Right atrium auricular region (tissue), 2 donors: ENCODE measurements around the gene KCNAB1. TPM values are rescaled to one million over a fixed set of nuclear protein-coding genes. Genes with fewer than 3 reads are reported as not detected.

Source experiments
- DNase-seq: peaks from one replicate; pipeline ENCODE4 v3.0.0-alpha.2; 2019; ENCODE audit warnings: low spot score
- H3K27ac ChIP-seq, 2 donors: fragments of 200-600 bp; sonication (generic); 1 replicate in 1 of 2; 2 replicates in 1 of 2; pipeline ENCODE4 v1.5.1; 2016 to 2019
- H3K27me3 ChIP-seq, 2 donors: fragments of 200-600 bp; sonication (generic); one replicate each; pipeline versions ENCODE4 v1.5.1 to v1.6.0; 2017 to 2019
- H3K36me3 ChIP-seq: fragments of 200-600 bp; sonication (generic); one replicate; pipeline ENCODE4 v1.5.1; 2016
- H3K4me1 ChIP-seq, 2 donors: fragments of 200-600 bp; sonication (generic); one replicate each; pipeline versions ENCODE4 v1.5.1 to v1.6.0; 2017 to 2019
- H3K4me3 ChIP-seq, 2 donors: fragments of 200-600 bp; sonication (generic); 1 replicate in 1 of 2; 2 replicates in 1 of 2; pipeline ENCODE4 v1.5.1; 2017 to 2019; ENCODE audit warnings: mild to moderate bottlenecking in 1 of 2, moderate library complexity in 1 of 2
- H3K9me3 ChIP-seq, 2 donors: fragments of 200-600 bp; sonication (generic); one replicate each; pipeline ENCODE4 v1.5.1; 2019
- total RNA-seq, 2 donors: library from RNA; depleted of rRNA; stranded (reverse); fragments of >200 nt; gene quantifications; one replicate each; pipeline ENCODE4 v1.1.0, GENCODE V29; 2016
- TF ChIP-seq, protein P1 (sequence below), 2 donors: fragments of 200-600 bp; sonication (generic); IDR thresholded peaks; one replicate each; pipeline ENCODE4 v1.5.1; 2019; ENCODE audit warnings: antibody characterized with exemption in 2 of 2

KCNAB1 gene
- total RNA-seq, 2 donors from 2014 or later, result 2.0 to 3.2 TPM

DNA sequence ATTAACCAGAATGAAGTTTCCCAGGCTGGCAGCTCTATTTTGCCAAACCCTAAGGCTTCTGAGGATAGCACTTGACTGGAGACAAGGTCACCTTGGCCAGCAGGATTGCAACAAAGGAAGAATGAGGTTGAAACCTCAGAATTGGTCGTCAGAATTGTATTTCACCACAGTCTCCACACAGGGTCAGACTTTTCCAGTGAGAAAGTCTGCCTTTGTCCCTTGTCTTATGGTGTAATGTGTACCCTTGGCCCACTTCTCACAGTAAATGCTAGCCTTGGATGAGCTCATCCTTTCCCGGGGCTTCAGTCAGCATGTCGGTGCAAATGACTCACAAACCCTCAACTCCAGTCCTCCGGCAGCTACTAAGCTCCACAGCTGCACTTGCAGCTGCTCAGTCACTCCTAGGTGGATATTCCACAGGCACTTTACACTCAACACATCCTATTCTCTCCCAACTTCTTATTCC is 414.8 kb downstream of the KCNAB1 start:
- TF ChIP-seq, protein P1, sequence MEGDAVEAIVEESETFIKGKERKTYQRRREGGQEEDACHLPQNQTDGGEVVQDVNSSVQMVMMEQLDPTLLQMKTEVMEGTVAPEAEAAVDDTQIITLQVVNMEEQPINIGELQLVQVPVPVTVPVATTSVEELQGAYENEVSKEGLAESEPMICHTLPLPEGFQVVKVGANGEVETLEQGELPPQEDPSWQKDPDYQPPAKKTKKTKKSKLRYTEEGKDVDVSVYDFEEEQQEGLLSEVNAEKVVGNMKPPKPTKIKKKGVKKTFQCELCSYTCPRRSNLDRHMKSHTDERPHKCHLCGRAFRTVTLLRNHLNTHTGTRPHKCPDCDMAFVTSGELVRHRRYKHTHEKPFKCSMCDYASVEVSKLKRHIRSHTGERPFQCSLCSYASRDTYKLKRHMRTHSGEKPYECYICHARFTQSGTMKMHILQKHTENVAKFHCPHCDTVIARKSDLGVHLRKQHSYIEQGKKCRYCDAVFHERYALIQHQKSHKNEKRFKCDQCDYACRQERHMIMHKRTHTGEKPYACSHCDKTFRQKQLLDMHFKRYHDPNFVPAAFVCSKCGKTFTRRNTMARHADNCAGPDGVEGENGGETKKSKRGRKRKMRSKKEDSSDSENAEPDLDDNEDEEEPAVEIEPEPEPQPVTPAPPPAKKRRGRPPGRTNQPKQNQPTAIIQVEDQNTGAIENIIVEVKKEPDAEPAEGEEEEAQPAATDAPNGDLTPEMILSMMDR (IDR thresholded peaks at IDR 0.05), result peak in 1 of 2 donors; percentile 52
- Histone ChIP-seq H3K4me3 (no peak overlapping the region), H3K9me3 (no peaks in the 10 kb centered on the region), H3K36me3 (no peaks in the 10 kb centered on the region), H3K4me1 (peaks cover 0 to 30% of the 10 kb centered on the region in 2 donors), H3K27me3 (no peaks in the 10 kb centered on the region), H3K27ac (peak overlapping the region; percentile 75 to 81)
- DNase-seq, result peak; percentile 90

DNA sequence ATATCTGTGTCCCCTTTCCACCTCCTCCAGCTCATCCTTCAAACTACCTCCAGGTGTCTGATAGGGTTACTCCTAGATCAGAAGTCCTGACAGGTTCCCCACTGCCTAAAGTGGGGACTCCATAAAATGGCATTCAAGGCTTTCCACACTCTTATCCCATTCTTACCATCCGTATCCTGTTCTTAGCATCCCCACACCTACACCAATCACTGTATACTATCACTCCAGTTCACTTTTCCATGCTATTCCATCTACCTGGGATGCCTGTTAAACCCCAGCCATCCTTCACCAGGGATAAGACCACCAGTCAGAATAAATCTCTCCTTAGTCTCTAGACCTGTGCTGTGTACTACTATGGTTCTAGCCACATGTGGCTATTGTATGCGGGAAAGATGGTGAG is 415.4 kb downstream of the KCNAB1 start:
- peaks cover 0 to 32% of the 10 kb centered on the region in 2 donors for H3K4me1 ChIP-seq
- H3K36me3 ChIP-seq, result peaks cover 3% of the 10 kb centered on the region

DNA sequence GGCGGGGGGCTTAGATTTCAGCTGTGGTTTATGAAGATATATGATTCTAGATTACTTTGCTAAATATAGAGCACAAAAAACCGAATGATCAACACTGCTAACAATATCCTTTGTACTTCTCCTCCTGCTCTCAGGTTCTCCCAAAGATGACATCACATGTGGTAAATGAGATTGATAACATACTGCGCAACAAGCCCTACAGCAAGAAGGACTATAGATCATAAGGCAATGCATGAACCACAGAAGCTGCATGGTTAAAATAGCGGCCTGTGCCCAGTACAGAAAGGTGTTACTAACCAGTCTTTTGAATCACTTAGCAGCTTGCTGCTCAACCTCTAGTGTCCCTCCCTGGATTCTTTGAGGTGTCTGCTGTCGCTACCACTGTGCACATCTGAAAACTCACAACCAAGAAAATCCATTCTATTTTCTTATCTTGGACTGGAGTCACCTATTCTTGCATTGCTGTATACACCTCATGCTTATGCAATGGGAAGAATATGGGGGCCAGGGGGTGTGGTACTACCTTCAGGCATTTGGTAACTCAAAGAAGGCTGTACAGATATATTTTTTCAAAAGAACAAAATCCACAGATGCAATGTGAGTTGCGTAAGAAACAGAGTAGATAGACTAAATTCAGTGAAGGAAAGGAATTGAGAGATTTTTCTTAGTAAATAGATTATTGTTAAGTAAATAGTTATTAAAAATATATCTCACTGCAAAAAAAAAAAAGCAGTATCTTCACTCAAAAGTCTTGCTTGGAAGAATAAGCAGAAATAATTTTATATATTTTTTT is 416.3 kb downstream of the KCNAB1 start:
- H3K9me3 ChIP-seq, result no peaks in the 10 kb centered on the region
- no peak for DNase-seq
- TF ChIP-seq, protein P1 (IDR thresholded peaks at IDR 0.05), result no peak
- no peak overlapping the region for H3K27ac ChIP-seq
- peaks cover 10% of the 10 kb centered on the region for H3K36me3 ChIP-seq
- H3K27me3 ChIP-seq, result no peaks in the 10 kb centered on the region
- no peak overlapping the region for H3K4me3 ChIP-seq
- H3K4me1 ChIP-seq, result peaks cover 0 to 41% of the 10 kb centered on the region in 2 donors

More for the DNA sequence above, 415.4 kb downstream of the KCNAB1 start:
- DNase-seq, result no peak
- TF ChIP-seq, protein P1 (IDR thresholded peaks at IDR 0.05), result no peak
- Histone ChIP-seq H3K27ac (peak overlapping the region; percentile 75 to 81), H3K27me3 (no peaks in the 10 kb centered on the region), H3K4me3 (no peak overlapping the region), H3K9me3 (no peaks in the 10 kb centered on the region)

DNA sequence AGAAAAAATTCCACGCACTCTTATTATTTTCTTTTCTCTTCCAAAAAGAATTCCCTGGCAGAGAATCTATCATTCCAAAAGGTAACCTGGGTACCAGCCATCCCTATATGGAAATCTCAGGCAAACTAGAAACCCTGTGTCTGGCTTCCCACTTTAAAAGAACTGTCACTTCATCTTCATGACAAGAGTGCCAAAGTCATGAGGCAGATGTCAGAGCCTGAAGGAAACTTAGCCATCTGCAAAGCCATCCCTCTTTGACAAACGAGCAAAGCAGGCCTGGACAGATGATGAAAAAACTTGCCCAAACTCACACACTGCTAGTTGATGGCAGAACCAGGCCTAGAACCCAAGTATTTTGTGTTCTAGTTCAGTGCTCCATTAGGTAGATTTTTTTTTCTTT is 418.7 kb downstream of the KCNAB1 start:
- DNase-seq, result no peak
- TF ChIP-seq, protein P1 (IDR thresholded peaks at IDR 0.05), result no peak
- Histone ChIP-seq H3K4me1 (peaks cover 0 to 51% of the 10 kb centered on the region in 2 donors), H3K27ac (no peak overlapping the region), H3K27me3 (no peaks in the 10 kb centered on the region), H3K9me3 (no peaks in the 10 kb centered on the region), H3K4me3 (no peak overlapping the region), H3K36me3 (peaks cover 34% of the 10 kb centered on the region)

DNA sequence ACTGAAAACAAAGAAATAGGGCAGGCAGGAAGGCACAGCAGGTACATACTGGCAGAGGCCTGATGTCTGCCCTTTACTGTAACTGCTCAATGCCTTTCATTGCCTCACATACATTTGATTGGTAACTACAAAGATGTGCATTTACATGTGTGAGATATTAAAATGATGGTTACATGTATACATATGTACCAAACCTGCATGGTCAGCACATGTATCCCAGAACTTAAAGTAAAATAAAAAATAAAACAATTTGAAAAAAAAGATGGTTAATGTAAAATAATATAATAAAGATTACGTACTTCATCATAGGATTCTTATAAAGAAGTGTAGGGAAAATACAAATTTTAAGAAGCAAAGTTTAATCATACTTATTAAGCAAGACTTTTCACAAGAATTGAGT is 419.4 kb downstream of the KCNAB1 start:
- H3K27ac ChIP-seq, result no peak overlapping the region
- H3K4me3 ChIP-seq, result no peak overlapping the region
- H3K9me3 ChIP-seq, result no peaks in the 10 kb centered on the region
- no peaks in the 10 kb centered on the region for H3K27me3 ChIP-seq
- no peak for DNase-seq
- H3K36me3 ChIP-seq, result peaks cover 34% of the 10 kb centered on the region
- TF ChIP-seq, protein P1 (IDR thresholded peaks at IDR 0.05), result no peak
- H3K4me1 ChIP-seq, result peaks cover 0 to 48% of the 10 kb centered on the region in 2 donors
